ENCODE data around the gene TRPM8.

- no peak for TF ChIP-seq POLR2A (IDR thresholded peaks at IDR 0.05)
- no peak for TF ChIP-seq CTCF (IDR thresholded peaks at IDR 0.05)
Observed at GRCh38 chr2:233934524-233934923, 17.4 kb downstream of the TRPM8 start.

All from uterus (tissue), 2 donors.